ENCODE results near the gene ZNF148.

GRCh38 chr3:125351814-125352456, 23.2 kb downstream of the ZNF148 start:
- TF ChIP-seq, protein P1, sequence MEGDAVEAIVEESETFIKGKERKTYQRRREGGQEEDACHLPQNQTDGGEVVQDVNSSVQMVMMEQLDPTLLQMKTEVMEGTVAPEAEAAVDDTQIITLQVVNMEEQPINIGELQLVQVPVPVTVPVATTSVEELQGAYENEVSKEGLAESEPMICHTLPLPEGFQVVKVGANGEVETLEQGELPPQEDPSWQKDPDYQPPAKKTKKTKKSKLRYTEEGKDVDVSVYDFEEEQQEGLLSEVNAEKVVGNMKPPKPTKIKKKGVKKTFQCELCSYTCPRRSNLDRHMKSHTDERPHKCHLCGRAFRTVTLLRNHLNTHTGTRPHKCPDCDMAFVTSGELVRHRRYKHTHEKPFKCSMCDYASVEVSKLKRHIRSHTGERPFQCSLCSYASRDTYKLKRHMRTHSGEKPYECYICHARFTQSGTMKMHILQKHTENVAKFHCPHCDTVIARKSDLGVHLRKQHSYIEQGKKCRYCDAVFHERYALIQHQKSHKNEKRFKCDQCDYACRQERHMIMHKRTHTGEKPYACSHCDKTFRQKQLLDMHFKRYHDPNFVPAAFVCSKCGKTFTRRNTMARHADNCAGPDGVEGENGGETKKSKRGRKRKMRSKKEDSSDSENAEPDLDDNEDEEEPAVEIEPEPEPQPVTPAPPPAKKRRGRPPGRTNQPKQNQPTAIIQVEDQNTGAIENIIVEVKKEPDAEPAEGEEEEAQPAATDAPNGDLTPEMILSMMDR (conservative IDR thresholded peaks at IDR 0.05; ENCODE audit: low read depth, low read length): no peak
- no peak for TF ChIP-seq EZH2 (IDR thresholded peaks at IDR 0.05; ENCODE audit: borderline replicate concordance, low read depth, low read length, poor library complexity, severe bottlenecking)
